NCI-H2227 treated with DMSO at 0.1 percent for 48 hours (cell line): ENCODE results near the gene NHSL2.

Experiments used
- DNase-seq: peaks from one replicate; lab custom pipeline; 2025; lab: John Stamatoyannopoulos, UW

NHSL2 gene

GRCh38 chrX:72020204-72020603 lies 109.6 kb downstream of the NHSL2 start:
- no peak for DNase-seq

- DNase-seq = no peak
Measured at GRCh38 chrX:72020788-72021187, 110.1 kb downstream of the NHSL2 start.

GRCh38 chrX:72021975-72022374 lies 111.3 kb downstream of the NHSL2 start:
- no peak for DNase-seq

- DNase-seq = no peak
Measured at GRCh38 chrX:72023071-72023470, 112.4 kb downstream of the NHSL2 start.

- no peak for DNase-seq
Measured at GRCh38 chrX:72025236-72025770, 114.7 kb downstream of the NHSL2 start.

- DNase-seq = no peak
Measured at GRCh38 chrX:72026341-72027023, 115.8 kb downstream of the NHSL2 start.

- DNase-seq = no peak
Measured at GRCh38 chrX:72027024-72027913, 116.6 kb downstream of the NHSL2 start.

GRCh38 chrX:72027914-72028307 lies 117.3 kb downstream of the NHSL2 start:
- no peak for DNase-seq

- DNase-seq = no peak
Measured at GRCh38 chrX:72028701-72029470, 118.2 kb downstream of the NHSL2 start.

- peak; percentile 48 for DNase-seq
Measured at GRCh38 chrX:72029483-72030411, 119.1 kb downstream of the NHSL2 start.

GRCh38 chrX:72030431-72030830 lies 119.8 kb downstream of the NHSL2 start:
- no peak for DNase-seq

- no peak for DNase-seq
Measured at GRCh38 chrX:72031118-72031517, 120.5 kb downstream of the NHSL2 start.

- DNase-seq = no peak
Measured at GRCh38 chrX:72031634-72032033, 121.0 kb downstream of the NHSL2 start.

GRCh38 chrX:72037601-72038000 lies 127.0 kb downstream of the NHSL2 start:
- DNase-seq = no peak

- DNase-seq = no peak
Measured at GRCh38 chrX:72038016-72038415, 127.4 kb downstream of the NHSL2 start.

- DNase-seq = no peak
Measured at GRCh38 chrX:72038868-72039267, 128.2 kb downstream of the NHSL2 start.

- DNase-seq = no peak
Measured at GRCh38 chrX:72040506-72040905, 129.9 kb downstream of the NHSL2 start.

GRCh38 chrX:72041176-72041575 lies 130.5 kb downstream of the NHSL2 start:
- DNase-seq = no peak

- no peak for DNase-seq
Measured at GRCh38 chrX:72041871-72042851, 131.5 kb downstream of the NHSL2 start.

GRCh38 chrX:72042852-72043248 lies 132.2 kb downstream of the NHSL2 start:
- no peak for DNase-seq
